PC-9 (cell line): ENCODE data around the gene SCRT2. TPM values are rescaled to one million over a fixed set of nuclear protein-coding genes. Genes with fewer than 3 reads are reported as not detected.

Source experiments
- BruUV-seq: library from RNA; stranded (reverse); fragments of 400-500 nt; replicated peaks from 2 replicates; lab custom pipeline; 2021; lab: Mats Ljungman, UMichigan
- CTCF ChIA-PET: fragments of 300-600 bp; sonication (Branson Sonifier 250); formaldehyde crosslinking; loops from one replicate; lab custom pipeline; 2022; ENCODE audit warnings: antibody characterized with exemption; lab: Charles Lee
- POLR2A ChIA-PET: fragments of 300-600 bp; sonication (Branson Sonifier 250); formaldehyde crosslinking; loops from one replicate; lab custom pipeline; 2022; ENCODE audit warnings: antibody characterized with exemption; ENCODE audit not compliant: unreplicated experiment; lab: Charles Lee
- DNase-seq, 2 experiments: peaks; one replicate each; pipeline versions ENCODE4 v3.0.0 to v3.0.0-alpha.2; 2015 to 2022; ENCODE audit warnings: mixed read lengths in 1 of 2
- H2AFZ ChIP-seq: fragments of 200-600 bp; sonication (generic); 2 replicates; pipeline ENCODE4 v1.8.1; 2017; ENCODE audit warnings: antibody characterized with exemption
- H3F3A ChIP-seq: fragments of 200-600 bp; sonication (generic); 2 replicates; pipeline ENCODE4 v1.8.1; 2017; ENCODE audit warnings: antibody characterized with exemption, mild to moderate bottlenecking, low read depth; ENCODE audit not compliant: insufficient read depth
- H3K27ac ChIP-seq: fragments of 200-600 bp; sonication (generic); 2 replicates; pipeline ENCODE4 v1.6.1; 2016; ENCODE audit warnings: mixed run types
- H3K27me3 ChIP-seq: fragments of 200-600 bp; sonication (generic); 2 replicates; pipeline ENCODE4 v1.6.1; 2016; ENCODE audit warnings: low read depth, mixed run types; ENCODE audit not compliant: insufficient read depth
- H3K36me3 ChIP-seq: fragments of 200-600 bp; sonication (generic); 2 replicates; pipeline ENCODE4 v1.6.1; 2016; ENCODE audit warnings: low read depth, mixed run types
- H3K4me1 ChIP-seq: fragments of 200-600 bp; sonication (generic); replicated peaks from 2 replicates; pipeline ENCODE4 v1.6.1; 2016; ENCODE audit warnings: mixed run types; ENCODE audit not compliant: insufficient read depth
- H3K4me2 ChIP-seq: fragments of 200-600 bp; sonication (generic); 2 replicates; pipeline ENCODE4 v1.6.1; 2017; ENCODE audit warnings: mixed run types
- H3K4me3 ChIP-seq: fragments of 200-600 bp; sonication (generic); 2 replicates; pipeline ENCODE4 v1.6.1; 2016; ENCODE audit warnings: mixed run types
- H3K79me2 ChIP-seq: fragments of 200-600 bp; sonication (generic); 2 replicates; pipeline ENCODE4 v1.6.1; 2017; ENCODE audit warnings: low read depth, mixed run types
- H3K9me2 ChIP-seq: fragments of 200-600 bp; sonication (generic); 2 replicates; pipeline ENCODE4 v1.8.1; 2017; ENCODE audit warnings: mild to moderate bottlenecking; ENCODE audit not compliant: insufficient read depth
- H3K9me3 ChIP-seq: fragments of 200-600 bp; sonication (generic); 2 replicates; pipeline ENCODE4 v1.8.1; 2016; ENCODE audit warnings: low read depth; ENCODE audit not compliant: insufficient read depth
- H4K20me1 ChIP-seq: fragments of 200-600 bp; sonication (generic); 2 replicates; pipeline ENCODE4 v1.8.1; 2017; ENCODE audit not compliant: insufficient read depth
- CTCF ChIP-seq: fragments of 200-600 bp; sonication (generic); conservative IDR thresholded peaks from 2 replicates; pipeline ENCODE4 v1.6.1; 2017; ENCODE audit warnings: mixed run types, antibody characterized with exemption, mild to moderate bottlenecking, moderate library complexity
- EZH2 ChIP-seq: fragments of 200-600 bp; sonication (generic); IDR thresholded peaks from 2 replicates; pipeline ENCODE4 v1.8.0; 2017; ENCODE audit warnings: antibody characterized with exemption, low read depth
- intact Hi-C: fragments of 100-400 bp; cut with micrococcal nuclease; formaldehyde crosslinking; loops from one replicate; pipeline ENCODE4 v1.10.0; 2022; ENCODE audit not compliant: unreplicated experiment
- total RNA-seq: library from RNA; stranded (reverse); gene quantifications from 2 replicates; pipeline ENCODE4 v1.2.3, GENCODE V29; 2021

The SCRT2 gene
- total RNA-seq, 1 experiment from 2014 or later, result not detected

- Histone ChIP-seq H3K4me2 (no peak overlapping the region), H4K20me1 (no peaks in the 10 kb centered on the region; the same call in 1 of the 2 replicates), H3F3A (no peaks in the 10 kb centered on the region), H3K4me3 (no peak overlapping the region), H3K36me3 (no peaks in the 10 kb centered on the region), H2AFZ (no peak overlapping the region), H3K4me1 (no peaks in the 10 kb centered on the region), H3K27me3 (peaks cover 61% of the 10 kb centered on the region), H3K79me2 (no peaks in the 10 kb centered on the region), H3K27ac (no peak overlapping the region), H3K9me3 (no peaks in the 10 kb centered on the region), H3K9me2 (no peaks in the 10 kb centered on the region)
- DNase-seq, result peak in 1 of 2 experiments; percentile 15
- ChIA-PET CTCF (no interaction called here), POLR2A (no interaction called here)
- BruUV-seq, result no TSS peak
- TF ChIP-seq EZH2 (no peak), CTCF (no peak)
- intact Hi-C loops, result no loop called here
These were observed 24.3 kb upstream of the SCRT2 start for GRCh38 chr20:699811-700338.

GRCh38 chr20:699342-699741 lies 23.7 kb upstream of the SCRT2 start:
- DNase-seq, result peak in 1 of 2 experiments; percentile 33
- no peaks in the 10 kb centered on the region for H3K36me3 ChIP-seq
- no peak overlapping the region for H3K4me3 ChIP-seq
- intact Hi-C loops, result no loop called here
- CTCF ChIA-PET, result interaction anchor here (0.6 kb wide), 1 partner anchor 54 kb away, joined by 5 read pairs; no protein-coding TSS in a partner anchor
- no peak overlapping the region for H3K27ac ChIP-seq
- H4K20me1 ChIP-seq, result no peaks in the 10 kb centered on the region; the same call in 1 of the 2 replicates
- peaks cover 64% of the 10 kb centered on the region for H3K27me3 ChIP-seq
- H3F3A ChIP-seq, result no peaks in the 10 kb centered on the region
- no peaks in the 10 kb centered on the region for H3K9me3 ChIP-seq
- TF ChIP-seq CTCF, result no peak
- TF ChIP-seq EZH2, result no peak
- no peaks in the 10 kb centered on the region for H3K9me2 ChIP-seq
- no peaks in the 10 kb centered on the region for H3K4me1 ChIP-seq
- no peaks in the 10 kb centered on the region for H3K79me2 ChIP-seq
- H2AFZ ChIP-seq, result no peak overlapping the region
- H3K4me2 ChIP-seq, result no peak overlapping the region
- BruUV-seq, result no TSS peak
- POLR2A ChIA-PET, result no interaction called here

- Histone ChIP-seq H3K4me2 (no peak overlapping the region), H3K4me3 (no peak overlapping the region), H3K27ac (no peak overlapping the region), H3K36me3 (no peaks in the 10 kb centered on the region), H3K4me1 (no peaks in the 10 kb centered on the region), H4K20me1 (no peaks in the 10 kb centered on the region; the same call in 1 of the 2 replicates), H3K9me3 (no peaks in the 10 kb centered on the region), H3K79me2 (no peaks in the 10 kb centered on the region), H3K27me3 (peaks cover 72% of the 10 kb centered on the region), H2AFZ (no peak overlapping the region), H3F3A (no peaks in the 10 kb centered on the region), H3K9me2 (no peaks in the 10 kb centered on the region)
- BruUV-seq, result no TSS peak
- CTCF ChIA-PET, result no interaction called here
- intact Hi-C loops, result no loop called here
- DNase-seq, result no peak
- no peak for TF ChIP-seq CTCF
- no peak for TF ChIP-seq EZH2
- POLR2A ChIA-PET, result no interaction called here
These were observed 22.7 kb upstream of the SCRT2 start for GRCh38 chr20:698276-698675.
